Measurements from ENCODE around the gene KRT3. TPM values are rescaled to one million over a fixed set of nuclear protein-coding genes. Genes with fewer than 3 reads are reported as not detected.

KRT3 gene
- total and polyA plus RNA-seq, 7 experiments from 2014 or later: not detected

DNA sequence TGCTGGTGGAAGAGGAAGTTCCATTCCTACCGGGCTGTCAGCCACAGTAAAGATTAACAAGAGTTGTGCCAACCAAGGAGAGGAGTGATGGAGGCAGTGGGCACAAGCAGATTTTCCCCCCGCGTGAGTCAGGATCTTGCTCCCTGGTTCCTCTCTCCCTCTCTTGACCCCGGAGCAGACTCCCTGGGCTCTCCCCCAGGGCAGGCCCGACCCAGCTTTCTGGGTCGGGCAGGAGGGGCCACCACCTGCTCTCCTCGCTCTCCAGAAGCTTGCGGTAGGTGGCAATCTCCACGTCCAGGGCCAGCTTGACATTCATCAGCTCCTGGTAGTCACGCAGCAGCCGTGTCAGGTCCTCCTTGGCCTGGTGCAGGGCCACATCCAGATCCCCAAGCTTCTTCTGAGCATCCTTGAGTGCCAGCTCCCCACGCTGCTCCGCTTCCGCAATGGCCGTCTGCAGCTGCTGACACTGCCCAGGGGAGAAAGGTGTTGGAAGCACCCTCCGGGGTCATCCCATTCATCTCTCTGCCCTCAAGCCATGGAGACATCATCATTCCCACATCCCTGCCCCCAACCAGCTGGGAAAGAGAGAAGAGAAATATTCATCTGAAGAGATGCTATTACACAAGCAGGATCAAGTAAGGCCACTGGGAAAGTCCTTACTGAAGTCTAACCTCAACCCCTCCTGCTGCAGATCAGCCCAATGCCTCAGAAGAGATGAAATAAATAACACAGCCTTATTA lies 27.0 kb upstream of the KRT3 start:
- H3K27me3 Mint-ChIP-seq: peaks cover 0 to 5% (median 0%) of the 10 kb centered on the region in 5 donors
- no peak overlapping the region for H3K4me3 Mint-ChIP-seq
- ATAC-seq (no peak), DNase-seq (no peak)
- H3K9me3 ChIP-seq (ENCODE audit: control insufficient read depth in 2 of 3, low read length in 3 of 3): no peaks in the 10 kb centered on the region
- no peaks in the 10 kb centered on the region for H3K36me3 Mint-ChIP-seq
- no peaks in the 10 kb centered on the region for H3K27me3 ChIP-seq (ENCODE audit: control insufficient read depth in 2 of 2, insufficient read depth in 2 of 2, low read length in 2 of 2)
- no peaks in the 10 kb centered on the region for H3K36me3 ChIP-seq (ENCODE audit: control insufficient read depth in 2 of 3, insufficient read depth in 3 of 3, low read length in 3 of 3)
- H3K27ac ChIP-seq (ENCODE audit: low read depth, low read length): no peak overlapping the region
- peaks cover 0 to 2% (median 0%) of the 10 kb centered on the region in 11 donors for H3K9me3 Mint-ChIP-seq
- intact Hi-C loops (cut with micrococcal nuclease): no loop called here
- CTCF ChIA-PET: interaction anchor here (1.6 kb wide), 1 partner anchor 237 kb away, joined by 3 read pairs; no protein-coding TSS in a partner anchor
- H3K4me1 ChIP-seq (ENCODE audit: control insufficient read depth in 2 of 2, insufficient read depth in 2 of 2, low read length in 2 of 2): peaks cover 0 to 5% of the 10 kb centered on the region in 2 donors
- H3K27ac Mint-ChIP-seq: peak overlapping the region in 2 of 9 donors; percentile 6 to 36
- H3K4me3 ChIP-seq (ENCODE audit: low read length): no peak overlapping the region
- H3K4me1 Mint-ChIP-seq: peaks cover 0 to 26% (median 7%) of the 10 kb centered on the region in 7 donors
- POLR2A ChIA-PET: no interaction called here

DNA sequence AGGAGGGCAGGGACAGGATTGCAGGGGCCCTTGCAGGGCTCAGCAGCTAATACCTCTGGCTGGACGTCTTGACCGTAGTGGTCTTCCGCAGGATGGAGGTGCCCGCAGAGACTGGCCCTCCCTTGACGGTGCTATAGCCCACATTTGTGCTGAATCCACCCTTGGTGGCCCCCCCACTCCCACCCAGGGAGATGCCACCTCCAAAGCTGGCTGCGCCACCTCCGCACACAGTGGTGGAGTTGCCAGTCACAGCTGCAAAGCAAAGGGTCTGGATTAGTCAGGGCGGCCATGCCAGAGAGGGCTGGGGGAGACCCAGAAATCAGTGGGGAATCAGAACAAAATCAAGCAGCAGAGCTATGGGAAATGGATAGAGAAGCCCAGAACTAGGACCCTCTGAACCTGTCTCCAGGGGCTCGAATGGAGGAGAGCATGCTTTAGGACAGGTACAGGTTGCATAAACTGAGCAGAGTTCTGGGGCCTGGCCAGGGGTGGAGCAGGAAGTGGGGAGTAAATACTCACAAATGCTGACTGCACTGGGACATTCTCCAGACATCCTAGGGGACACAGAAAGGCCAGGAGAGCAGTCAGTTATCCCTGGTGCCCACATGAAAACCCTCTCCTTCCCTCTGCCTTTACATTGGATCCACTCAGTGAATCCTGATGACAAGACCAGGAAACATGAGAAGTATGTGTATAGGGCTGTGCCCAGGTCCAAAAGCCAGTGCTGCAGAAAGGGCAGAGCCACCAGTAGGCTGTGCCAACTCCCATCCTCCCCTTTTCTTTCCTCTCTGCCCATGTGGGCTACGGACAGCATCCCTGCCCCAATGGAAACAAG lies 26.1 kb upstream of the KRT3 start:
- Mint-ChIP-seq H3K9me3 (peaks cover 0 to 2% (median 0%) of the 10 kb centered on the region in 11 donors), H3K27ac (peak overlapping the region in 1 of 9 donors; percentile 6), H3K4me1 (peaks cover 6 to 35% (median 15%) of the 10 kb centered on the region in 7 donors), H3K4me3 (no peak overlapping the region), H3K36me3 (no peaks in the 10 kb centered on the region), H3K27me3 (peaks cover 0 to 5% (median 0%) of the 10 kb centered on the region in 5 donors)
- H3K27ac ChIP-seq (ENCODE audit: low read depth, low read length): no peak overlapping the region
- no peak overlapping the region for H3K4me3 ChIP-seq (ENCODE audit: low read length)
- DNase-seq (no peak), ATAC-seq (no peak)
- H3K9me3 ChIP-seq (ENCODE audit: control insufficient read depth in 2 of 3, low read length in 3 of 3): no peaks in the 10 kb centered on the region
- no peaks in the 10 kb centered on the region for H3K27me3 ChIP-seq (ENCODE audit: control insufficient read depth in 2 of 2, insufficient read depth in 2 of 2, low read length in 2 of 2)
- ChIA-PET CTCF (interaction anchor here (1.6 kb wide), 1 partner anchor 236 kb away, joined by 3 read pairs; no protein-coding TSS in a partner anchor), POLR2A (no interaction called here)
- peaks cover 0 to 14% of the 10 kb centered on the region in 2 donors for H3K4me1 ChIP-seq (ENCODE audit: control insufficient read depth in 2 of 2, insufficient read depth in 2 of 2, low read length in 2 of 2)
- no peaks in the 10 kb centered on the region for H3K36me3 ChIP-seq (ENCODE audit: control insufficient read depth in 2 of 3, insufficient read depth in 3 of 3, low read length in 3 of 3)
- intact Hi-C loops (cut with micrococcal nuclease): no loop called here

DNA sequence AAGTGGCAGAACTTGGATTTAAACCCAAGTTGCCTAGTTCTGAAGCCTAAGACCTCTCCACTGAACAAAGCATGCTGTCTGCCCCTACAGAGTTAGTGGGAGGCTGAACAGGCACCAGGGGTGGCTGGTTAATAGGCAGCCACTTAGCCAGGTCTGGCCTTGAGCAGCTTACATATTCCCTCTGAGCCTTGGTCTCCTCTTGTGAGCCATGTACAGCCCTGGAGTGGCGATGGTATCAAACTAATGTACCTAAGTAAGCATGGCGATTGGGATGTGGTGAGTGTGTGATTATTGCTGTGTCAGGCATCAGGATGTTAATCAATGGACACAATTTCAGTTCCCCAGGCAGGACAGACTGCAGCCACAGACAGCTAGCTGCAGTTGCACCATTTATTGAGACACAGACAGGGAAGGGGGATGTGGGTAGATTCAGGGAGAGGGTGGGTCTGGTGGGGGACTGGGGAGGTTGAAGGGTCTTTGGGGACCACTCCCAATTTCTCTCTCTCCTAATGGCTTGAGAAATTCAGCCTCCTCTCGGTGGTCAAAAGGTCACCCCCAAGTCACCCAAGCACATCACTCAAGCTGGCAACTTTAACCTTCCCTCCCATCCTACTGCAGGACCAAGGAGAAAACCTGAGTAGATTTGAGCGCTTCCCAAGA lies 25.3 kb upstream of the KRT3 start:
- no peak overlapping the region for H3K27ac ChIP-seq (ENCODE audit: low read depth, low read length)
- peaks cover 6 to 35% (median 15%) of the 10 kb centered on the region in 7 donors for H3K4me1 Mint-ChIP-seq
- no peaks in the 10 kb centered on the region for H3K36me3 Mint-ChIP-seq
- ChIA-PET POLR2A (no interaction called here), CTCF (interaction anchor here (1.6 kb wide), 1 partner anchor 235 kb away, joined by 3 read pairs; no protein-coding TSS in a partner anchor)
- no peak for DNase-seq
- peaks cover 0 to 14% of the 10 kb centered on the region in 2 donors for H3K4me1 ChIP-seq (ENCODE audit: control insufficient read depth in 2 of 2, insufficient read depth in 2 of 2, low read length in 2 of 2)
- H3K9me3 Mint-ChIP-seq: peaks cover 0 to 2% (median 0%) of the 10 kb centered on the region in 11 donors
- intact Hi-C loops (cut with micrococcal nuclease): no loop called here
- no peak overlapping the region for H3K4me3 ChIP-seq (ENCODE audit: low read length)
- no peaks in the 10 kb centered on the region for H3K9me3 ChIP-seq (ENCODE audit: control insufficient read depth in 2 of 3, low read length in 3 of 3)
- peak overlapping the region in 2 of 9 donors; percentile 42 to 70 for H3K27ac Mint-ChIP-seq
- H3K4me3 Mint-ChIP-seq: no peak overlapping the region
- no peaks in the 10 kb centered on the region for H3K36me3 ChIP-seq (ENCODE audit: control insufficient read depth in 2 of 3, insufficient read depth in 3 of 3, low read length in 3 of 3)
- H3K27me3 Mint-ChIP-seq: peaks cover 0 to 5% (median 0%) of the 10 kb centered on the region in 5 donors
- no peaks in the 10 kb centered on the region for H3K27me3 ChIP-seq (ENCODE audit: control insufficient read depth in 2 of 2, insufficient read depth in 2 of 2, low read length in 2 of 2)
- no peak for ATAC-seq

DNA sequence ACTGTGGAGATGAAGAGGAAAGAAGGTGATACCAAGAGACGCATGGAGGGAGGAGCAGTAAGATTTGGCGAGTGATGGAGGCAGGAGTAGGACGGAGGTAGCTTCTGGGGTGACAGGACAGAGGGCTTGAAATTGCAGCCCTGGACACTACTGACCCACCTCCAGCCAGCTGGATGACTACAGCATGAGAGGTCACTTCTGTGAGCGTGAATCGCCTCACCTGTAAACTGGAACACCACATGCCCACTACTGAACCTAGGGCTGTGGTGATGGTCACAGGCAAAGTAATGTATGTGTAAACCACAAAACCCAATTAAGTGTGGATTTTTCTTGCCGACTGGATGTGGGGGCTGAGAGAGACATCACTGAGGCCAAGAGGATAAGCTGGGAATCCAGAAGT lies 24.6 kb upstream of the KRT3 start:
- ChIA-PET POLR2A (no interaction called here), CTCF (interaction anchor here (0.6 kb wide), 1 partner anchor 769 kb away, joined by 3 read pairs; no protein-coding TSS in a partner anchor)
- Histone ChIP-seq H3K4me3 (ENCODE audit: low read length) (no peak overlapping the region), H3K4me1 (ENCODE audit: control insufficient read depth in 2 of 2, insufficient read depth in 2 of 2, low read length in 2 of 2) (peaks cover 0 to 14% of the 10 kb centered on the region in 2 donors), H3K27ac (ENCODE audit: low read depth, low read length) (no peak overlapping the region), H3K36me3 (ENCODE audit: control insufficient read depth in 2 of 3, insufficient read depth in 3 of 3, low read length in 3 of 3) (no peaks in the 10 kb centered on the region), H3K27me3 (ENCODE audit: control insufficient read depth in 2 of 2, insufficient read depth in 2 of 2, low read length in 2 of 2) (no peaks in the 10 kb centered on the region), H3K9me3 (ENCODE audit: control insufficient read depth in 2 of 3, low read length in 3 of 3) (no peaks in the 10 kb centered on the region)
- H3K9me3 Mint-ChIP-seq: peaks cover 0 to 2% (median 0%) of the 10 kb centered on the region in 11 donors
- peaks cover 6 to 35% (median 15%) of the 10 kb centered on the region in 7 donors for H3K4me1 Mint-ChIP-seq
- H3K27me3 Mint-ChIP-seq: peaks cover 0 to 5% (median 0%) of the 10 kb centered on the region in 5 donors
- H3K4me3 Mint-ChIP-seq: no peak overlapping the region
- no peaks in the 10 kb centered on the region for H3K36me3 Mint-ChIP-seq
- DNase-seq (no peak), ATAC-seq (no peak)
- no peak overlapping the region for H3K27ac Mint-ChIP-seq
- intact Hi-C loops (cut with micrococcal nuclease): no loop called here

DNA sequence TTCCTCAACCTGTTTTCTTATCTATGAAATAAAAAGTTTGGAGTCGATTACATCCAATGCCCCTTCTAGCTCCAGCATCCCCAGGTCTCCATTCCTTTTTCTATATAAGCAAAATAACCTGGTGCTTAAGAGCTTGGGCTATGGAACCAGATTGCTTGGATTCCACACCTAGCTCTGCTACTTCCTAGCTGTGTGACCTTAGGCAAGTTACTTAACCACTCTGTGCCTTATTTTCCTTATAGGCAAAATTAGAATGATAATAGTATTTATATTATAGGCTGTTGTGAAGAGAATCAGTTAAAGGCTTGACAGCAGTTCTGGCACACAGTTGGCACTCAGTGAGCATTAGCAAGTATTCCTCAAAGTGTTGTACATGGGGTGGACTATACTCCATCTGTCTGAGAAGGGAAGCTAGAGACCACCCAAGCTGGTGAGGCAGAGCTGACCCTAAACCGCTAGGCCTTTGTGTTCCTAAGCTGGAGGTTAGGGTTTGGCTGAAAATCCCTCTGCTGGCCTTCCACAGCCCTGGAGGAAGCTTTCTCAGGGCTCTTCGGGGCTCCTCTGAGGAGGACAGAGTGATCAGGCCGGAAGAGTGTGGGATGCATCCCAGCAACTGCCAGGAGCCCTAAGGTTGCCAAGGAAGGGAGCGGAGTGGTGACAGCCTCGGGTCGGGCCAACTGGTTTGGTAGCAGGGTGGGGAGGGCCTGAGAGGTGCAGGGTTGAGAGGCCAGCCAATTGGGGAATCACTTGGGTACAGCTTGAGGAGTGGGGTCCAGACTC lies 24.0 kb upstream of the KRT3 start:
- peaks cover 0 to 2% (median 0%) of the 10 kb centered on the region in 11 donors for H3K9me3 Mint-ChIP-seq
- ATAC-seq (no peak), DNase-seq (no peak)
- peaks cover 0 to 5% (median 0%) of the 10 kb centered on the region in 5 donors for H3K27me3 Mint-ChIP-seq
- intact Hi-C loops (cut with micrococcal nuclease): no loop called here
- H3K36me3 Mint-ChIP-seq: no peaks in the 10 kb centered on the region
- H3K4me3 ChIP-seq (ENCODE audit: low read length): no peak overlapping the region
- no peaks in the 10 kb centered on the region for H3K9me3 ChIP-seq (ENCODE audit: control insufficient read depth in 2 of 3, low read length in 3 of 3)
- H3K27ac ChIP-seq (ENCODE audit: low read depth, low read length): no peak overlapping the region
- H3K27ac Mint-ChIP-seq: no peak overlapping the region
- peaks cover 0 to 14% of the 10 kb centered on the region in 2 donors for H3K4me1 ChIP-seq (ENCODE audit: control insufficient read depth in 2 of 2, insufficient read depth in 2 of 2, low read length in 2 of 2)
- H3K27me3 ChIP-seq (ENCODE audit: control insufficient read depth in 2 of 2, insufficient read depth in 2 of 2, low read length in 2 of 2): no peaks in the 10 kb centered on the region
- CTCF ChIA-PET: interaction anchor here (0.6 to 1.0 kb wide), 3 partner anchors 51 to 768 kb away, joined by 3 to 5 read pairs (median 3); no protein-coding TSS in a partner anchor
- H3K4me3 Mint-ChIP-seq: no peak overlapping the region
- H3K4me1 Mint-ChIP-seq: peaks cover 6 to 35% (median 15%) of the 10 kb centered on the region in 7 donors
- POLR2A ChIA-PET: no interaction called here
- H3K36me3 ChIP-seq (ENCODE audit: control insufficient read depth in 2 of 3, insufficient read depth in 3 of 3, low read length in 3 of 3): no peaks in the 10 kb centered on the region

Data from naive thymus-derived CD4-positive, alpha-beta T cell (primary cell).